Astrocyte (in vitro differentiated cells and primary cell): ENCODE data around the gene FCMR.

Experiments used
- CTCF ChIP-seq: IDR thresholded peaks from 2 replicates; pipeline ENCODE4 v1.5.1; 2011; ENCODE audit warnings: low read depth, mild to moderate bottlenecking, inconsistent platforms, low read length, moderate library complexity; ENCODE audit not compliant: insufficient read depth
- EZH2 ChIP-seq: IDR thresholded peaks from 2 replicates; pipeline ENCODE4 v1.6.1; 2012; ENCODE audit warnings: mild to moderate bottlenecking, low read length, inconsistent platforms; ENCODE audit not compliant: insufficient read depth

GRCh38 chr1:206890125-206891060 is 31.3 kb downstream of the FCMR start:
- no peak for TF ChIP-seq CTCF
- TF ChIP-seq EZH2 = no peak
